ENCODE results near the gene NSD1.
A peak's percentile ranks its signal among the peaks of the same experiment; 100 is the strongest.

The NSD1 gene

DNA sequence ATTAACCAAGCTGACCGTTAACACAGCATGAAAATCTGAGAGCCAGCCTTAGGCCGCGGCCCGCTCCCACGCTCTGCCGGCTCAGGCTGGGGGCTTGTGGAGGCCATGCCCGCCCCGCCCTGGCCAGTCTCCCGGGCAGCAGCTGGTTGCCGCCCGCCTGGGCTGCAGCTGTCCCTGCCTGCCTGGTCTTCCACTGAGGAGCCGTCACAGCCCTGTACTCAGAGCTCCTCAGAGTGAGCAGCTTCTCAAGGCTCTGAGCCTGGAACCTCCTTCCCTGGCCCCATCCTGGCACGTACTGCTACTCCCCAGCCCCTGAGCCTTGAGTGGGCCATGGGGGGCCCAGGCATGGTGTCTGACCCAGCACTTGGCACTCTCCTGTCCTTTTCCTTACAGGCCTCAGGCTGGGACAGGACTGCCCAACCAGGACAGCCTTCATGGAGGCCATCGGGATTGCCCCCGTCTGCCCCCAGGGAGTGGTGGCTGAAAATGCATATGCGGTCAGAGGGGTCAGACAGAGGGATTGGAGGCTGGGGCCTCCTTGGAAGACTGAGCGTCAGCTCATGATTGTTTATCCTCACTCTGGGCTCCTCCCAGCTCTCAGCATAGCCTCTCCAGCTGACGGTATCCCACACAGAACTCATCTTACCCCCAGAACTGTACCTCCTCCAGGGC lies 35.0 kb upstream of the NSD1 start:
- no peak for DNase-seq

DNA sequence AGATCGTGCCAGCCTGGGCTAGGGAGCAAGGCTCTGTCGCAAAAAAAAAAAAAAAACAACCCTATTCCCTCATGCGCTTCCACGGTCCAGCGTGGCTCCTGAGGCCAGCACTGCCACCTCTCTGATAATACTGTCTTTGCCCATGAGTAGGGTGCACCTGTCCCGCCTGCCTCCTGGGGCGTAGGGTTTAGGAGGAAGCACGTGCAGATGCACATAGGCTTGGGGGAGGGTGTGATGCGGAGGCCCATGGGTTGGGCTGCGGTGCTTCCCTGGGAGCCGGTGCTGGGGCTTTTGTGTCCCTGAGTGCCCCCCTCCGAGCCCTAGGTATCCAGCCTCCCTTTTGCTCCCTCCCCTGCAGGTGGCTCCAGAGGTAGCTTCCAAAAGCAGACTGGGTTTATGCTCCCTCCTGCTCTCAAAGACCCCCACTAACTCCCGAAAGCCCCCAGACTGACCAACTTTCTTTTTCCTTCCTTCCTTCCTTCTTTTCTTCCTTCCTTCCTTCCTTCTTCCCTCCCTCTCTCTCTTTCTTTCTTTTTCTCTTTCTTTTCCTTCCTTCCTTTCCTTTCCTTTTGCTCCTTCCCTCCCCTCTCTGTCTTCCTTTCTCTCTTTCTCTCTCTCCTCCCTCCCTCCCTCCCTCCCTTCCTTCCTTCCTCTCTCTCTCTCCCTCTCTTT lies 34.0 kb upstream of the NSD1 start:
- DNase-seq, result no peak

DNA sequence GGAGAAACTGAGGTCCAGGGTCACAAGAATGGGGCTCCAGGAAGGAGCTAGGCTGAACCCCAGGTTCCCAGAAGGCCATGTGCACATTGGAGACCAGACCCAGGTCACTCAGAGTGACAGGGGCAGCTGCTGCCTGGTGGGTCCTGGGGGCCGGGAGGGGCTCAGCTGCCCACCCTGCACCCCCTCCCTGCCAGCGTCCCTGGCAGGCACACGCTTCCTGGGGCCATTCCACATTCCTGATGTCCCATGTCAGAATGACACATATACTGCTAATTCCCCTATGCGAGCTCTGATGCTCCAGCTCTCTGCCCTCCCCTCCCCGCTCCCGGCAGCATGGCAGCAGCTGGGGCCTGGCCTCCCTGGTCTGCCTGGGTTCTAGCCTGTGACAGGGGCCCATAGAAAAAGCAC lies 32.9 kb upstream of the NSD1 start:
- DNase-seq, result no peak

GRCh38 chr5:177103523-177104253 lies 29.9 kb upstream of the NSD1 start:
- no peak for DNase-seq

DNA sequence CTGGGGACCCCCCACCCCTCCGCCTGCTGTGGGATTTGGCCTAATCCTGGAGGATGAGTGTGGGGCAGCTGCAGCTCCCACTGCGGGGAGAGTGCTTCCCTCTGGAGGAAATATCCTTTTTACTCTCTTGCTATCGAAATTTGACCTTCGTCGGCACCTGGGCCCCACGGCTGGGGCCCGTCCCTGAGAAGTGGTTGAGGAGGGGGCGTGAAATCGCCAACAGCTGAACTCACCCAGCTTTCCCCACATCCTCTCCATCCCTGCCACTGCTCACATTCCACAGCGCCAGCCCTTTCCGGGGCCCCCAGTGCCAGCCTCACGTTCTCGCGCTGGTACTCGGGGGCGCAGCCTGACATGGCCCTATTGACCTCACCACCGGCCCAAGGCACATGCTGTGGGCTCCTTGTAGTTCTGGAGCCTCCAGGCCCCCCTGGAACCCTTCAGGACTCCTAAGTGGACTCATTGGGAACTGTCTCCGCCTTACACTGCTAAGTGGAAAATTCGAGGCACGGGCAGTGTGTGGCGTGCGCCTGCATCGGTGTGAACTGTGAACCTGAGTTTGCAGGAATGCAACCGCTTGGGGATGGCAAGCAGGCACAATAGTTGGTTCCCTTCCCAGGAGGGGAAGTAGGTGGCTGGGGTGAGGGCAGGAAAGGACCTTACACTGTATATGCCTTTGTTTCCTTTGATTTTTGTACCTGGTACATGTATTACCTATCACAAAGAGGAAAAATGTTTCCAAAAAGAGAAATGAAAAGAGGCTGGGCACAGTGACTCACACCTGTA lies 27.7 kb upstream of the NSD1 start:
- no peak for DNase-seq

DNA sequence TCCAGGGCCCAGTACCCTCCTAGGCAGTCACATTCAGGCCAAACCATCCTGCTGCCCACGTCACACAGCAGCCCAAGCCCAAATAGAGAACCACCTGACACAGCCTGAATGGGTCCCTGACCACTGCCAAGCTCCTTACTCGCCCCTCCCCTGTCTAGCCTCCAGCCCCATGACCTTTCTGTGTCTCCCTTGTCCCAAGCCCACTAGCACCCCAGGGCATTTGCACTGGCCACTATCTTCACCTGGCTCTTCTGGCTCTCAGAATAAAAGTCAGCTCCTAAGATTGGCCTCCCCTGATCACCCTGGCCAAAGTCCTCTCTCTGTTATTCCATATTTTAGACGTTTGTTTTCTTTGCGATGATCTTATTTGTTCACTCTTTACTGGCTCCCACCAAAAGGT lies 26.4 kb upstream of the NSD1 start:
- DNase-seq, result no peak

GRCh38 chr5:177109810-177110209 lies 23.8 kb upstream of the NSD1 start:
- DNase-seq, result no peak

DNA sequence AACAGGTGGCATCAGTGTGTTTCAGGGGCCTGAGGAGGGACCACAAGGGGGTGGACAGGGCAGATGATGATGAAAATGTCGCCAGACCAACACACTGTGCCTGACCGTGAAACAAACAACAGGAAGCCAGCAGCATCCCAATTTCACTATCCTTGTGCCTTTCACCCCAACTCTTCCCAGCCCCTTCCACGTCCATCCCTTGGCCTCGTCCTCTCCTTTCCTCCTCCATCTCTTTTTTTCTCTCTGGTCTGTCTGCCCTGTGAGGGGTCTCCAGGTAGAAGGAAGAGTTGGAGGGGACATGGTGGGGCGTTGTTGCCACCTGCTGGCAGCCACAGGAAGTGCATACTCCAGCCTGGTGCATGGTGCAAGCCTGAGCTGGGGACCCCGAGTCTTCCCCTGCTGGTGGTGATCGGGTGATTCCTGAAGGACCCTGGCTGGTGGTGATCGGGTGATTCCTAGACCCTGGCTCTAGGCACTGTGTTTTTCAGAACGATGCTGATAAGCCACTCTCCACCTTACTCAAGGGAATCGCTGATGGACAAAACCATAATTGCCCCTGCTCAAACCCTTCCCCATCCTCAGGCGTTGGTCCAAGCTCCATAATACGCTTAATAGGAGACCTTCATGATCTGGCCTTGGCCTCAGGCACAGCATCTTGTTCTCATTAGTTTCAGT lies 21.7 kb upstream of the NSD1 start:
- peak; percentile 60 for DNase-seq

DNA sequence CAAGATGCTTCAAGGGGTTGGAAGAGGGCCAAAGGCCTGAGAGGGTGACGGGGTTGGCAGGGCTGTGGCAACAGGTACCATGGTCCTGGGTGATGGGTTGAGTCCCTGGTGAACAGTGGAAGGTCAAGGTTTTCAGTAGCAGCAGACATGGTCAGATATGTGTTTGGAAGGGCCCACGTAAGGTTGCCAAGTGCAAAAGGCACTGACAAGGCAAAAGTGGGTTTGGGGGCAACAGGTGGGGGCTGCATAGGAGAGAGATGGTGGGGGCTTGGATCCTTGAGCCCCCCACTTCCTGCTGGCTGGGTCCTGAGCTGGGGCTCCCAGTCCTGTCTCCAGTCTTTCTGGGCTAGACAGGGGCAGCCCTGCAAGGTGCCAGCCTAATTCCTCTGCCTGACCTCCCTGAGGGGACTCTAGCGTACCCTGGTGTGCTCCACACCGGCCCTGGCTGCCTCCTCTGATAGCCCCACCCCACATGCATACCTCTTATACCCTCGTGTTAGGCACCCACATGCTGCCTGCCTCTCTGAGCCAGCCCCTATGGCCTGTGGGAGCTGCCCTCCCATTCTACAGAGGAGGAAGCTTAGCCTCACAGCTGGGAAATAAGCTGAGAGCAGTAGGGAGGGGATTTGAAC lies 20.9 kb upstream of the NSD1 start:
- no peak for DNase-seq

GRCh38 chr5:177113566-177114424 lies 19.8 kb upstream of the NSD1 start:
- DNase-seq, result peak; percentile 77

- peak; percentile 77 for DNase-seq
These were observed 16.8 kb upstream of the NSD1 start for GRCh38 chr5:177116631-177117373.

DNA sequence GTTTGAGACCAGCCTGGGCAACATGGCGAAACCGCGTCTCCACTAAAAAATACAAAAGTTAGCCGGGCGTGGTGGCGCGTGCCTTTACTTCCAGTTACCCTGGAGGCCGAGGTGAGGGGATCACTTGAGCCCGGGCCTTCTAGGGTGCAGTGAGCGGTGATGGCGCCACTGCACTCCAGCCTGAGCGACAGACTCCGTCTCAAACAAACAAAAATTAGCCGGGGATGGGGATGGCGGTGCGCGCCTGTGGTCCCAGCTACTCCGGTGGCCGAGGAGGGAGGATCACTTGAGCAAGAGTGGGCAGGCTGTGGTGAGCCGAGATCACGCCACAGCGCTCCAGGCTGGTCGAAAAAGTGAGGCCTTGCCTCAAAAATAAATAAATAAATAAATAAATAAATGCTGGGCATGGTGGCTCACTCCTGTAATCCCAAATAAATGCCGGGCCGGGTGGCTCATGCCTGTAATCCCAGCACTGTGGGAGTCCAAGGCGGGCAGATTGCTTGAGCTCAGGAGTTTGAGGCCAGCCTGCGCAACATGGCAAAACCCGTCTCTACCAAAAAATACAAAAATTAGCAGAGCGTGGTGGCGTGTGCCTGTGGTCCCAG lies 16.0 kb upstream of the NSD1 start:
- DNase-seq, result no peak

DNA sequence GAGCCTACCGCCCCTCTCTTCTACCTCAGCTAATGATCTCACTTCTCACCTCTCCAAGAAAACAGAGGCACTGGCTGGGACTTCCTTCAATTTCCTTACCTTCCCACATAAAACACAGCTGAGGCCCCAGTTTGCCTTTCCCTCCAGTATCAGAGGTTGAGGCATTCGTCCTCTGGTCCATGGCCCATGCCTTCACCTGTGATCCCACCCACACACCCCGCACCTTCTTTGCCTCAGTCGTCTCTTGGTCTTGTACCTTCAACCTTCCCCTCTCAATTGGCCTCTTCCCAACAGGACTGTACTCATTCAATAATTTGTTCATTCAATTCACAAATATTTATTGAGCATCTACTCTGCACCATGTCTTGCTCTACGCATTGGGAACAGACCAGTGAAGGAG lies 11.0 kb upstream of the NSD1 start:
- DNase-seq, result no peak

GRCh38 chr5:177123789-177124485 lies 9.6 kb upstream of the NSD1 start:
- DNase-seq, result no peak

DNA sequence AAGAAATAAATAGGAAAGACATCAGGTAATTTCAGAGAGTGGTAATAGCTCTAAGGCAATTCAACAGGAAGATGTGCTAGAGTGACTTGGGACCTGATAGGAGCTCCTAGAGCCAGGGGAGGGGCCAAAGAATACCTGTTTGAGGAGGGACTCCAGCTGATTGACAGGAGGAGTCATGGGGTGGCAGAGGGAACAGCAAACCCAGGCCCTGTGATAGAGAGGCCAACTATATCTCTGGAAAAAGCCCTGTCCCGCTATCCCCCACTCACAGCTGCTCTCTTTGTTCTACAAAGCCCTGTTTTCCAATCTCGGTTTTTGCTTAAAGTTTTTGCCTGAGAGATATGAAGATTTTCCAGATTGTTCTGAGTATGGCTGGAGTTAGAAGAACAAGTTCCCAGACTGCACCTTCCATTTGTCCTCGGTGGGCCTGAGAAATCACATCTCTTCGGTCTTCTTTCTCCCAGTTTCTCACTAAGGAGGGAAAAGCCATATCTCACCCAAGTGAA lies 9.0 kb upstream of the NSD1 start:
- no peak for DNase-seq

DNA sequence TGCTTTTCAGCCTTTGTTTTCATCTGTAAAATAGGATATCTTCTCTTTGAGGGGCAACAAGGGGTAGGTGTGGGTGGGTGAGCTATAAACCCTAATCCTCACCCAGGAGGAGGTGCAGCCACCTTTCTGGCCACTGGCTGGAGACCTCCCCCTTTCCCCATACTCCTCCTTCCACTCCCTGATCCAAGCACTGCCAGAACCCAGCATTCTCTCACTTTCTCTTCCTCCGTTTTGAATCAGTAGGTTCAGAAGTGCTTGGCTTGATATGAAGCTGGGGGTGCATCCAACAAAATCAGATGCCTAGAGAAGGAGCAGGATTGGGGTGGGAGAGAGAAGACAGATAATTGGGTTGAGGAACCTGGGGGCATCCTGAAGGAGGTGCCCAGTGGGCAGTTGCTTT lies 6.8 kb upstream of the NSD1 start:
- DNase-seq, result no peak

DNA sequence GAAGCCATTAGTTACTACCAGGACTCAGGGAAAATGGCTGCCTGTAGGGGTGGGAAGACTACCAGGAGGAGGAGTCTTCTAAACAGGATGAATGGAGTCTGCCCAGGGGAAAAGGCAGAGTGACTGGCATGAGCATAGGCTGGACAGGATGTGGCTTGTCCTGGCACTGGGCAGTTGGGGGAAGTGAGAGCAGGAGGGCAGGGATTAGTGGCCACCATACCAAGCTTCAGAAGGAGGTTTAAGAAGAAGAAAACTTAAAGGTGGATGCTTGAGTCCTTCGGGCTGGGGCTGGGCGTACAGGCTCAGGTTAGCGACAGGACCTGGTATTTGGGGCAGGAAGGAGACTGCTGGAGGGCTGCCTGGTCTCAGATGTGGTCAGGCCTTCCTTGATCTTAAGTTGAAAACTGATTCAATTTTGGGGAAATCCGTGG lies 5.0 kb upstream of the NSD1 start:
- no peak for DNase-seq

- no peak for DNase-seq
These were observed 3.2 kb upstream of the NSD1 start for GRCh38 chr5:177130211-177131018.

GRCh38 chr5:177131019-177131320 lies 2.6 kb upstream of the NSD1 start:
- DNase-seq, result no peak
